ENCODE data around the gene TMX1.

DNA sequence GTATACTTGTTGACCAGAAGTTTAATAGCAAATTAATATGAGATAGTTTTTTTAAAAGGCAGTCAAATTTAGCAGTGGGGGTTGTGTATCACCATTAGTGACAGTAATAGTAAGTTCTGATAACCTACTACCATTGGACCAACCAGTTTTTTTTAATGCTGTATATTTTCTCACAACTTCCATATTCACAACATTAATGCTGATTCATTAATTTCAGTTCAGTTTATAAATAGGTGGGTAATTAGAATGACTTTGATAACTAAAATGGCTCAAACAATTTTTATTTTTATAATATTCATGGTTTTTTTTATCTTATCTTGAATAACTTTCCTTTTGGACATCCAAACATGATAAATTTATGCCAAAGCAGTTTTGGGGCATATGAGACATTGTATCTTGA is 13.8 kb downstream of the TMX1 start:
- no peak for TF ChIP-seq LARP7 (IDR thresholded peaks at IDR 0.05)
- no peak for TF ChIP-seq NRF1 (conservative IDR thresholded peaks at IDR 0.05; ENCODE audit: low read depth, low read length)
